HG03432 (cell line): ENCODE data around the gene ESPNL.

ENCODE experiments used
- ATAC-seq: cut with Tn5 transposase; IDR thresholded peaks from one replicate; pipeline ENCODE4 v1.9.1; 2021; ENCODE audit warnings: mild to moderate bottlenecking, moderate library complexity; ENCODE audit not compliant: unreplicated experiment

ESPNL gene

DNA sequence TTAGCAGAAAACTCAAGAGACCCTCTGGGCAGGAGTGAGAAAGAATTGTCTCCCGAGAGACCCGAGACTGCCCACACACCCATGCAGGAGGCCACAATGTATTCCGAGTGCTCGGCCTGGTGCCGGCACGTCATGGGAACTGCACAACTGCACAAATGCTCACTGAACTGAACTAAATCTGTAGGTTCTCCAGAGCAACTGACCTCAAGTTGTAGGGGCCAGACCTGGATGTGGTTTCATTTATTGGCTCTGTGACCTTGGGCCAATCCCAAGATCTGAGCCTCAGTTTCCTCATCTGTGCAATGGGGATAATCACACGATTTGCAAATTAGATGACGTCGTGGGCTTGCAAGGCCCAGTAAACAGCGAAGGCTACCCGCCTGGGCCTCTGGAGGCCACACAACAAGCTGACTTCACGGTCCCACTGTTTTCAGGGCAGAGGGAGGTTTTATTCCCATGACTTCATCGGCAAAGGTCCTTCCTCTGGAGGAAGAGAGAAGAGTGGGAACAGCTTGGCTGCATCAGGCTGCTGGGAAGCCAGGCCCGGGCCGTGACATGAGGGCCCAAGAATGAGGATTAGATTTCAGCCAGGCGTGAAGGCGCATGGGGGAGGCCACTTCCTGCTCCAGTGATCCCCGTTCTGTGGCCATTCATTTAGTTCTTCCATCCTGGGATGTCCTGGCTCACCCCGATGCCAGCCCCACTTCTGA lies 55.1 kb downstream of the ESPNL start:
- ATAC-seq: no peak

GRCh38 chr2:238155761-238156694 lies 55.9 kb downstream of the ESPNL start:
- ATAC-seq: no peak

GRCh38 chr2:238157506-238158017 lies 57.4 kb downstream of the ESPNL start:
- no peak for ATAC-seq

GRCh38 chr2:238158018-238158508 lies 57.9 kb downstream of the ESPNL start:
- no peak for ATAC-seq

DNA sequence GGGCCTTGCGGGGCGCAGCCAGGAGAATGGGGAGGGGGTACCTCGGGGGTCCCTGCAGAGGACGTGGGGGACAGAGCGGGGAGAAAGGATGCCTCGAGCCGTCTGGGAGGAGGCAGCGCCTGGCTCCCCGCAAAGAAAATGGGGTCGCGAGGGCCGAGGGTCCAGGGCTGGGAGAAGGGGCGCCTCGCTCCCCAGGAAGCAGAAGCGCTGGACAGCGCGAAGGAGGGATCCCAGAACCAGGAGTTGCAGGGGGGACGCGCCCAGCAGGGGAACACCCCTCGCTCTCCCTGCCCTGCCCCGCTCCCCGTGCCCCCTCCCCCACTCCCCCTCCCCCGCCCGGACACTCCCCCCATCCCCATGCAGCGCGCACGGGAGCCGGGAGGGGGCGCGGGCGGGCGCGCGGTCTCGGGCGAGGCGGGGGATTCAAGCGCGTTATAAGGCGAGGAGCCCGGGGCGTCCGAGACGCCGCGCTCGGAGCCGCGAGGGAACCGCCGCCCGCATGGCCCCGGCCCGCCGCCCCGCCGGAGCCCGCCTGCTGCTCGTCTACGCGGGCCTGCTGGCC lies 58.5 kb downstream of the ESPNL start, which contains the start of gene ERFE:
Gene ERFE (plus strand): TSS at position 462 of the 562 bp plus-strand sequence. CDS start 38 bp downstream, at position 500.
- no peak for ATAC-seq

GRCh38 chr2:238159071-238159539 lies 59.0 kb downstream of the ESPNL start:
- no peak for ATAC-seq

DNA sequence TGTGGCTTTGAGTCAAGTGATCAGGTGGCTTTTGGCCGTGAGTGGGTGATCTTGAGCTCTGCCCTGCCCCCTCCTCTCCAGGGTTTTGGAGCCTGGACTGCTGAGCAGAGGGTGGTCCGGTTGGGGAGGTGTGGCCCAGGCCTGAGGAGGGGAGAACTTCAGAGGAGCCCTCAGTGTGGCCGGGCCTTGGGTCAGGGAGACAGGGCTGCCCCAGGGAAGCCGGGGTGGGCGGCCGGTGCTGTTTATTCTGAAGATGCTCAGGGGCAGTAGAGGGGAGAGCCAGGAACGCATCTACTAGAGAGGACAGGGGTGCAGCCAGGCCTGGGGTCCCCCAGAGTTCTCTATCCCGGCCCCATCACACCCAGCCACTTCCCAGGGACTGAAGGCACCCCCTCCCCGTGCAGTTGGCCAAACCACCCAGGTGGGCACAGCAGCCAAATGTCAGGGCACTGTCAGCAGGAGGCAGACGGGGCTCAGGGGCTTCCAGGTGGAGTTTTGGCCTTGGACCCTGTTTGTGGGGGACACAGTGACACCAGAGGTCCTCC lies 59.6 kb downstream of the ESPNL start:
- ATAC-seq: no peak

GRCh38 chr2:238160206-238161129 lies 60.3 kb downstream of the ESPNL start:
- ATAC-seq: no peak

- no peak for ATAC-seq
These were observed 61.3 kb downstream of the ESPNL start for GRCh38 chr2:238161291-238162051.

DNA sequence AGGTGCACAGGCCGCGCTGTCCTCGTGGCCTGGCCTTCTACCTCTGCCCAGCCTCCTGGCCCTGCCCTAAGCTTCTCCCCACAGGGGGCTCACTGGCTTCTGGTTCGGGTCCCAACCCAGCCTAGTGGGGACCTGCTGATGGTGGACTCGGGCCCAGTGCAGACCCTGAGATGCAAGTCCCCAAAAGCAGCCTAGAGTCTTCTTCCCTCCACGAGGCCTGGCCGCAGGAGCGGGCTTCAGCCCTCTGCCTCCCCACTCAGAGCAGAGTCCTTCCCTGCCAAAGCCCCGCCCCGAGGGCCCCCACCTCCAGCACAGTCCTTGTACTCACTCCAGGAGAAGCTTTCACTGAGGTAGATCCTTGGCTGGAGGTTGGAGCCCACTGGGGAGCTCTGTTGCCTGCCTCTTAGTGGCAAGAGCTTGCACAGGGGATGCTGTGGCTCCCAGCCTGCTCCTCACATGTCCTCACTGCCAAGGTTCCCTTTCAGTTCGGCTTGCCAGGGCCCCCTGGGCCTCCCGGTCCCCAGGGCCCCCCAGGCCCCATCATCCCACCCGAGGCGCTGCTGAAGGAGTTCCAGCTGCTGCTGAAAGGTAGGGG lies 62.2 kb downstream of the ESPNL start:
- ATAC-seq: no peak

DNA sequence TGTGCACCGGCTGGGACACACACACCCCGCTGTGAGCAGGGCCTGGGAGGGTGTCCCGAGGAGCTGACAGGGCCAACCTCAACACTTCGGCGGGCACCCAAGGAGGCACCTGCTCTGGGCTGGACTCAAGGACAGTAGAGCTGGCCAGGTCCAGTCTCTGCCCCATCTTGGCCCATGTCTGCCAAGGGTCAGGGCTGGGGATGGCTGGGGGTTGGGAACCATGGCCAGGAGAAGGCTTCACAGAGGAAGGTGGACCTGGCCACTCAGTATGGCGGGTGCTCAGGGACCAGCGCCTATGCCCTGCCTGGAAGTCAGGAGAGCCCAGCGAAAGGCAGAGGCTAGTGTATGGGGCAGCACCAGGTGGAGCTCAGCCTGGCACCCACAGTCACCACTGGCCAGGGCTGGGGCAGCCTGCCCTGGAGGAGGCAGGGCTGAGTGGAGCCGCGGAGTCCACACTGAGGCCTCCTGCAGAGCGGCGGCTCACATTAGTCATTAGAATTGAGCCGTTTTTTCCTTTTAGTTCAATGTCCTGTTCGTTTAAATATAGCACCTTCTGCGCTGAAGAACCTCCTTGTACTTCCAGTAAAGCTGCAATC lies 62.8 kb downstream of the ESPNL start:
- ATAC-seq: no peak

DNA sequence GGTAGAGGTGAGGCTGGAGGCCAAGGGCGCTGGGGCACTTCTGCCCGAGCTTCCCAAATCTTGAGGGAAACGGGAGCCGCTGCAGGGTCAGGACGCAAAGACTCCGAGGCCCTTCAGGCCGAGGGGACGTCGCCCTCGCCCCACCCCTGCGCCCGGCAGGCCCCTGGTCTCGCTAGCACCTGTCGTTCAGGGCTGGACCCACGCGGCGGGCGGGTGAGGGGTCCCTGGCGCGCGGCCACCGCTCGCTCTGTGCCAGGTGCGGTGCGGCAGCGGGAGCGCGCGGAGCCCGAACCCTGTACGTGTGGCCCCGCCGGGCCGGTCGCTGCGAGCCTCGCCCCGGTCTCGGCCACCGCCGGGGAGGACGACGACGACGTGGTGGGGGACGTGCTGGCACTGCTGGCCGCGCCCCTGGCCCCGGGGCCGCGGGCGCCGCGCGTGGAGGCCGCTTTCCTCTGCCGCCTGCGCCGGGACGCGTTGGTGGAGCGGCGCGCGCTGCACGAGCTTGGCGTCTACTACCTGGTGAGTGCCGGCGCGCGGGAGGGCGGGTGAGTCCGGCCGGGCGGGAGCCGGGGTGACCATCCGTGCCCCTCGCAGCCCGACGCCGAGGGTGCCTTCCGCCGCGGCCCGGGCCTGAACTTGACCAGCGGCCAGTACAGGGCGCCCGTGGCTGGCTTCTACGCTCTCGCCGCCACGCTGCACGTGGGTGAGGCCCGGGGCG lies 63.5 kb downstream of the ESPNL start:
- ATAC-seq: no peak

GRCh38 chr2:238164906-238165287 lies 64.8 kb downstream of the ESPNL start:
- ATAC-seq: no peak

- ATAC-seq: no peak
These were observed 65.3 kb downstream of the ESPNL start for GRCh38 chr2:238165288-238165921.

- no peak for ATAC-seq
These were observed 66.5 kb downstream of the ESPNL start for GRCh38 chr2:238166391-238167343.

GRCh38 chr2:238167344-238167715 lies 67.2 kb downstream of the ESPNL start:
- no peak for ATAC-seq
